CD4-positive, CD25-positive, alpha-beta regulatory T cell (primary cell): ENCODE results near the gene ZBTB7A. TPM values are rescaled to one million over a fixed set of nuclear protein-coding genes. Genes with fewer than 3 reads are reported as not detected.
A peak's percentile ranks its signal among the peaks of the same experiment; 100 is the strongest.

ENCODE experiments used
- ATAC-seq, 2 donors: fragments of 150-1000 bp; cut with Tn5 transposase; one replicate each; pipeline ENCODE4 v1.10.0; 2021; ENCODE audit warnings: low read depth in 2 of 2, moderate number of reproducible peaks in 2 of 2, moderate library complexity in 1 of 2
- DNase-seq, 3 donors: peaks; one replicate each; pipeline versions ENCODE4 v3.0.0 to v3.0.0-alpha.2; 2012 to 2022; ENCODE audit warnings: mixed read lengths in 1 of 3
- H3K27ac ChIP-seq: one replicate; pipeline ENCODE4 v1.7.0; 2013; ENCODE audit warnings: mild to moderate bottlenecking, low read length; ENCODE audit not compliant: insufficient read depth, poor library complexity, severe bottlenecking
- H3K27me3 ChIP-seq: one replicate; pipeline ENCODE4 v1.7.0; 2013; ENCODE audit warnings: low read length; ENCODE audit not compliant: control insufficient read depth, insufficient read depth
- H3K36me3 ChIP-seq: one replicate; pipeline ENCODE4 v1.7.0; 2013; ENCODE audit warnings: mild to moderate bottlenecking, low read length, moderate library complexity; ENCODE audit not compliant: control insufficient read depth, insufficient read depth
- H3K4me1 ChIP-seq: 2 replicates; pipeline ENCODE4 v1.7.0; 2013; ENCODE audit warnings: mild to moderate bottlenecking, low read length; ENCODE audit not compliant: insufficient read depth, control insufficient read depth, poor library complexity, severe bottlenecking
- H3K4me3 ChIP-seq: one replicate; pipeline ENCODE4 v1.7.0; 2013; ENCODE audit warnings: low read depth, mild to moderate bottlenecking, low read length, moderate library complexity
- H3K9me3 ChIP-seq, 2 experiments: 1 replicate in 1 of 2; 2 replicates in 1 of 2; pipeline ENCODE4 v1.7.0; 2013; ENCODE audit warnings: low read length in 2 of 2, mild to moderate bottlenecking in 1 of 2, moderate library complexity in 1 of 2; ENCODE audit not compliant: control insufficient read depth in 2 of 2
- H3K27ac Mint-ChIP-seq, 3 donors: one replicate each; pipeline ENCODE4 v1.8.0; 2020 to 2022; ENCODE audit warnings: mild to moderate bottlenecking in 3 of 3, mixed read lengths in 3 of 3, moderate library complexity in 2 of 3
- H3K27me3 Mint-ChIP-seq: one replicate; pipeline ENCODE4 v1.8.0; 2022; ENCODE audit warnings: mild to moderate bottlenecking, mixed read lengths
- H3K36me3 Mint-ChIP-seq: one replicate; pipeline ENCODE4 v1.8.0; 2020; ENCODE audit warnings: mixed read lengths
- H3K4me1 Mint-ChIP-seq, 4 donors: one replicate each; pipeline ENCODE4 v1.8.0; 2020 to 2022; ENCODE audit warnings: mixed read lengths in 4 of 4, mild to moderate bottlenecking in 1 of 4
- H3K4me3 Mint-ChIP-seq, 4 donors: one replicate each; pipeline ENCODE4 v1.8.0; 2020 to 2022; ENCODE audit warnings: mild to moderate bottlenecking in 4 of 4, mixed read lengths in 4 of 4, moderate library complexity in 3 of 4
- H3K9me3 Mint-ChIP-seq, 7 donors: one replicate each; pipeline ENCODE4 v1.8.0; 2020 to 2022; ENCODE audit warnings: mixed read lengths in 7 of 7, mild to moderate bottlenecking in 3 of 7, moderate library complexity in 2 of 7
- polyA plus RNA-seq, 4 donors: library from polyadenylated mRNA; unstranded; fragments of 300-500 nt; fragmentation: Illumina TruSeq; gene quantifications; one replicate each; pipeline ENCODE4 v1.2.3, GENCODE V29; 2021
- total RNA-seq: library from RNA; stranded (reverse); gene quantifications from one replicate; pipeline ENCODE4 v1.2.3, GENCODE V29; 2022

Gene ZBTB7A
- total and polyA plus RNA-seq, 5 donors from 2014 or later, result 19.6 to 50.5 (median 26.8) TPM

- peak overlapping the region; percentile 33 for H3K27ac ChIP-seq
- no peak for ATAC-seq
- Mint-ChIP-seq H3K4me1 (peaks cover 11 to 42% (median 15%) of the 10 kb centered on the region in 4 donors), H3K27me3 (no peaks in the 10 kb centered on the region), H3K36me3 (peaks cover 23% of the 10 kb centered on the region), H3K27ac (peak overlapping the region; percentile 88 to 97 (median 95)), H3K4me3 (peak overlapping the region in 3 of 4 donors; percentile 67 to 83 (median 69)), H3K9me3 (peaks cover 0 to 4% (median 0%) of the 10 kb centered on the region in 7 donors)
- no peaks in the 10 kb centered on the region for H3K27me3 ChIP-seq
- DNase-seq, result peak in 1 of 3 donors; percentile 30
- no peak overlapping the region for H3K4me3 ChIP-seq
- H3K4me1 ChIP-seq, result peaks cover 14% of the 10 kb centered on the region
- no peaks in the 10 kb centered on the region for H3K9me3 ChIP-seq
- H3K36me3 ChIP-seq, result peaks cover 26% of the 10 kb centered on the region
Observed at GRCh38 chr19:4046362-4046691, 20.4 kb downstream of the ZBTB7A start.

GRCh38 chr19:4045597-4046361 lies 20.9 kb downstream of the ZBTB7A start:
- peak in 1 of 3 donors; percentile 25 for DNase-seq
- Histone ChIP-seq H3K27ac (peak overlapping the region; percentile 33), H3K9me3 (no peaks in the 10 kb centered on the region), H3K4me3 (no peak overlapping the region), H3K27me3 (no peaks in the 10 kb centered on the region), H3K36me3 (peaks cover 24% of the 10 kb centered on the region), H3K4me1 (peaks cover 13% of the 10 kb centered on the region)
- Mint-ChIP-seq H3K27ac (peak overlapping the region; percentile 88 to 97 (median 95)), H3K9me3 (peaks cover 0 to 4% (median 0%) of the 10 kb centered on the region in 7 donors), H3K4me1 (peaks cover 11 to 38% (median 13%) of the 10 kb centered on the region in 4 donors), H3K27me3 (no peaks in the 10 kb centered on the region), H3K4me3 (peak overlapping the region in 2 of 4 donors; percentile 69 to 83), H3K36me3 (peaks cover 20% of the 10 kb centered on the region)
- no peak for ATAC-seq

- no peaks in the 10 kb centered on the region for H3K27me3 ChIP-seq
- Mint-ChIP-seq H3K27me3 (no peaks in the 10 kb centered on the region), H3K27ac (peak overlapping the region in 2 of 3 donors; percentile 84 to 95), H3K9me3 (peaks cover 0 to 2% (median 0%) of the 10 kb centered on the region in 7 donors), H3K4me1 (peaks cover 7 to 34% (median 10%) of the 10 kb centered on the region in 4 donors), H3K36me3 (peaks cover 20% of the 10 kb centered on the region), H3K4me3 (no peak overlapping the region)
- ATAC-seq (no peak), DNase-seq (no peak)
- H3K4me3 ChIP-seq, result no peak overlapping the region
- H3K9me3 ChIP-seq, result no peaks in the 10 kb centered on the region
- peaks cover 13% of the 10 kb centered on the region for H3K4me1 ChIP-seq
- peak overlapping the region; percentile 5 for H3K27ac ChIP-seq
- peaks cover 19% of the 10 kb centered on the region for H3K36me3 ChIP-seq
Observed at GRCh38 chr19:4044990-4045465, 21.7 kb downstream of the ZBTB7A start.

- Histone ChIP-seq H3K36me3 (peaks cover 13% of the 10 kb centered on the region), H3K9me3 (no peaks in the 10 kb centered on the region), H3K4me3 (no peak overlapping the region), H3K27ac (no peak overlapping the region), H3K4me1 (peaks cover 13% of the 10 kb centered on the region), H3K27me3 (no peaks in the 10 kb centered on the region)
- peaks cover 15% of the 10 kb centered on the region for H3K36me3 Mint-ChIP-seq
- H3K27ac Mint-ChIP-seq, result no peak overlapping the region
- H3K4me3 Mint-ChIP-seq, result peak overlapping the region in 1 of 4 donors; percentile 69
- ATAC-seq, result no peak
- no peaks in the 10 kb centered on the region for H3K27me3 Mint-ChIP-seq
- H3K4me1 Mint-ChIP-seq, result peaks cover 4 to 26% (median 6%) of the 10 kb centered on the region in 4 donors
- no peak for DNase-seq
- H3K9me3 Mint-ChIP-seq, result peaks cover 0 to 2% (median 0%) of the 10 kb centered on the region in 7 donors
Observed at GRCh38 chr19:4043966-4044715, 22.6 kb downstream of the ZBTB7A start.

- Histone ChIP-seq H3K4me1 (peaks cover 13% of the 10 kb centered on the region), H3K4me3 (no peak overlapping the region), H3K36me3 (peaks cover 13% of the 10 kb centered on the region), H3K27ac (no peak overlapping the region), H3K9me3 (no peaks in the 10 kb centered on the region), H3K27me3 (no peaks in the 10 kb centered on the region)
- Mint-ChIP-seq H3K9me3 (peaks cover 0 to 2% (median 0%) of the 10 kb centered on the region in 7 donors), H3K4me3 (no peak overlapping the region), H3K27me3 (no peaks in the 10 kb centered on the region), H3K27ac (no peak overlapping the region), H3K36me3 (peaks cover 13% of the 10 kb centered on the region), H3K4me1 (peaks cover 4 to 23% (median 6%) of the 10 kb centered on the region in 4 donors)
- no peak for ATAC-seq
- DNase-seq, result no peak
Observed at GRCh38 chr19:4043401-4043800, 23.3 kb downstream of the ZBTB7A start.

GRCh38 chr19:4042731-4043082 lies 24.0 kb downstream of the ZBTB7A start:
- Mint-ChIP-seq H3K27ac (peak overlapping the region in 1 of 3 donors; percentile 20), H3K4me3 (no peak overlapping the region), H3K9me3 (peaks cover 0 to 2% (median 0%) of the 10 kb centered on the region in 7 donors), H3K27me3 (no peaks in the 10 kb centered on the region), H3K4me1 (peaks cover 4 to 23% (median 6%) of the 10 kb centered on the region in 4 donors), H3K36me3 (peaks cover 13% of the 10 kb centered on the region)
- Histone ChIP-seq H3K9me3 (no peaks in the 10 kb centered on the region), H3K27me3 (no peaks in the 10 kb centered on the region), H3K27ac (no peak overlapping the region), H3K4me3 (no peak overlapping the region), H3K4me1 (peaks cover 13% of the 10 kb centered on the region), H3K36me3 (peaks cover 8% of the 10 kb centered on the region)
- DNase-seq (no peak), ATAC-seq (peak in 1 of 2 donors; percentile 11)

- H3K9me3 Mint-ChIP-seq, result peaks cover 0 to 2% (median 0%) of the 10 kb centered on the region in 7 donors
- ATAC-seq, result no peak
Observed at GRCh38 chr19:4042064-4042730, 24.5 kb downstream of the ZBTB7A start.

More at GRCh38 chr19:4042064-4042730, 24.5 kb downstream of the ZBTB7A start:
- H3K36me3 ChIP-seq, result peaks cover 6% of the 10 kb centered on the region
- Mint-ChIP-seq H3K36me3 (peaks cover 13% of the 10 kb centered on the region), H3K4me1 (peaks cover 4 to 21% (median 6%) of the 10 kb centered on the region in 4 donors), H3K27me3 (no peaks in the 10 kb centered on the region), H3K4me3 (no peak overlapping the region), H3K27ac (peak overlapping the region in 1 of 3 donors; percentile 63)
- peak overlapping the region; percentile 23 for H3K27ac ChIP-seq
- peaks cover 10% of the 10 kb centered on the region for H3K4me1 ChIP-seq
- no peaks in the 10 kb centered on the region for H3K27me3 ChIP-seq
- DNase-seq, result no peak
- H3K9me3 ChIP-seq, result no peaks in the 10 kb centered on the region
- H3K4me3 ChIP-seq, result no peak overlapping the region
